ENCODE measurements around the gene HDHD2. TPM values are rescaled to one million over a fixed set of nuclear protein-coding genes. Genes with fewer than 3 reads are reported as not detected.
"Not testable (repeated sequence)": the region's sequence is repeated elsewhere in the genome, so short reads cannot be mapped to it uniquely, and the experiment has no call there.

HDHD2 gene, protein sequence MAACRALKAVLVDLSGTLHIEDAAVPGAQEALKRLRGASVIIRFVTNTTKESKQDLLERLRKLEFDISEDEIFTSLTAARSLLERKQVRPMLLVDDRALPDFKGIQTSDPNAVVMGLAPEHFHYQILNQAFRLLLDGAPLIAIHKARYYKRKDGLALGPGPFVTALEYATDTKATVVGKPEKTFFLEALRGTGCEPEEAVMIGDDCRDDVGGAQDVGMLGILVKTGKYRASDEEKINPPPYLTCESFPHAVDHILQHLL
- total RNA-seq = 10 to 100 TPM; 26.6 to 39.6 (median 34.5) TPM
- 10 to 100 TPM; 19.7 to 24.1 (median 22.3) TPM for polyA plus RNA-seq
- long read RNA-seq, donor 1, transcript HDHD2-201 (7 exons, 2,212 nt) = major isoform, 12 of 21 reads
- long read RNA-seq, donor 1, partial matches to known transcripts = 6 of 21 reads
- long read RNA-seq, donor 1, other reads (novel, unspliced or antisense) = 0 of 21 reads
- long read RNA-seq, donor 2, transcript HDHD2-201 (7 exons, 2,212 nt) = major isoform, 5 of 9 reads
- long read RNA-seq, donor 2, partial matches to known transcripts = 0 of 9 reads
- long read RNA-seq, donor 2, other reads (novel, unspliced or antisense) = 0 of 9 reads

DNA sequence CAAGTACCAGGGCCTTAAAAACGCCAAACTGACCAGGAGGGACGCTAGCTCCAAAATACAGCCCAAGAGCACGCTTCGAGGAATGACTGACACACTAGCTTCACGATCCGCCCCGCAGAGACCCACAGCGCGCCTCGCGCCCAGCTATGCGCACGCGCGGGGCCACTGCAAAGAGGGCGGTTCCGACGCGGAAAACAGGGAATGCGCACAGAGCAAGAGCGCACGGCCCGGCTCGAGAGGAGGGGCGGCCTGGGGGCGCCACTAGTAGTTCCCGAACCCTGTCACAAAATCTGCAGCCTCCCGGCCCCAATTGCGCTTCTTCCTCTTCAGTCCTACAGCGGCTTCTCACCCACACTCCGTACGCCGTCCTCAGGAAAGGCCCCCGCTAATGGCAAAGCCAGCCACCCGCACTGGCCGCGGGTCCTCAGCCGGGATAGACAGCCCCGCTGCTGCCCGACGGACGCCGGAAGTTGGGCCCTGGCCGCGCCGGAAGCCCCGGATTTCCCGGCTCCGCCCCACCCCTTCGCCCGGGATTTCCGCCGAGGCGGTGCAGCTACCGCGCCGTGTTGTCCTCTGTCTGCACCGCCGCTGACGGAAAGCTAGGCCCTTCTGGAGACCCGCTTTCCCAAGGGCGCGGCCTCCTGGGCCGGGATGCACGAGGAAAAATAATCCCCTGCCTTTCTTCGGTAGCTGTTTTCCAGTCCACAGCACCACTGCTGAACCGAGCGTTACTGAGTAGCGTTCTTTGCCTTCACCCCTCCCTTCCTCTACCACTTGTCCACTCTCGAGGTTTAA is at the start of gene HDHD2:
Gene HDHD2 (minus strand): TSS at position 472 of the 795 bp plus-strand sequence. CDS start 14,061 bp downstream, outside the sequence.
- Histone ChIP-seq H3K4me1 (peaks cover 11 to 46% (median 31%) of the 10 kb centered on the region in 6 donors), H3K9me3 (no peaks in the 10 kb centered on the region), H3K27ac (peak within 1 kb of the TSS; percentile 82 to 93 (median 90)), H3K27me3 (replicated peaks in 1 of 7) (no peaks in the 10 kb centered on the region), H3K36me3 (peaks cover 0 to 18% (median 10%) of the 10 kb centered on the region in 6 donors), H3K4me3 (peak within 1 kb of the TSS; percentile 54 to 90 (median 76))
- peak in 2 of 3 donors; percentile 33 to 57 for TF ChIP-seq POLR2A (IDR thresholded peaks at IDR 0.05)
- peak; percentile 94 to 95 (median 95) for TF ChIP-seq POLR2AphosphoS5 (IDR thresholded peaks at IDR 0.05)
- TF ChIP-seq, protein P1, sequence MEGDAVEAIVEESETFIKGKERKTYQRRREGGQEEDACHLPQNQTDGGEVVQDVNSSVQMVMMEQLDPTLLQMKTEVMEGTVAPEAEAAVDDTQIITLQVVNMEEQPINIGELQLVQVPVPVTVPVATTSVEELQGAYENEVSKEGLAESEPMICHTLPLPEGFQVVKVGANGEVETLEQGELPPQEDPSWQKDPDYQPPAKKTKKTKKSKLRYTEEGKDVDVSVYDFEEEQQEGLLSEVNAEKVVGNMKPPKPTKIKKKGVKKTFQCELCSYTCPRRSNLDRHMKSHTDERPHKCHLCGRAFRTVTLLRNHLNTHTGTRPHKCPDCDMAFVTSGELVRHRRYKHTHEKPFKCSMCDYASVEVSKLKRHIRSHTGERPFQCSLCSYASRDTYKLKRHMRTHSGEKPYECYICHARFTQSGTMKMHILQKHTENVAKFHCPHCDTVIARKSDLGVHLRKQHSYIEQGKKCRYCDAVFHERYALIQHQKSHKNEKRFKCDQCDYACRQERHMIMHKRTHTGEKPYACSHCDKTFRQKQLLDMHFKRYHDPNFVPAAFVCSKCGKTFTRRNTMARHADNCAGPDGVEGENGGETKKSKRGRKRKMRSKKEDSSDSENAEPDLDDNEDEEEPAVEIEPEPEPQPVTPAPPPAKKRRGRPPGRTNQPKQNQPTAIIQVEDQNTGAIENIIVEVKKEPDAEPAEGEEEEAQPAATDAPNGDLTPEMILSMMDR (IDR thresholded peaks at IDR 0.05 in 8 of 11, conservative IDR thresholded peaks at IDR 0.05 in 3 of 11) = no peak
- WGBS, 5 donors = 0 to 1% (median 0%) methylated on average over 34 to 70 of the region's 70 CpGs
- intact Hi-C loops (cut with DNase I; ENCODE audit: low total_unique reads) = no loop called here
- DNase-seq = peak; percentile 94

DNA sequence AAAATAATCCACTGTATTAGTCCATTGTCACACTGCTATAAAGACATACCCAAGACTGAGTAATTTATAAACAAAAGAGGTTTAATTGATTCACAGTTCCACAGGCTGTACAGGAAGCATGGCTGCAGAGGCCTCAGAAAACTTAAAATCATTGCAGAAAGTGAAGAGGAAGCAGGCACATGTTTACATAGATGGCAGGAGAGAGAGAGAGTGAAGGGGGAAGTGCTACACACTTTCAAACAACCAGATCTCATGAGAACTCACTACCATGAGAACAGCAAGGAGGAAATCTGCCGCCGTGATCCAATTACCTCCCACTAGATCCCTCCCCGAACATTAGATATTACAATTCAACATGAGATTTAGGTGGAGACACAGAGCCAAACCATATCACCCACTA is 45.7 kb upstream of the HDHD2 start:
- 69 to 82% (median 74%) methylated on average over 3 of the region's 3 CpGs for WGBS, 5 donors
- H3K4me3 ChIP-seq; H3K27me3 ChIP-seq (replicated peaks in 1 of 7); H3K36me3 ChIP-seq; H3K27ac ChIP-seq; H3K9me3 ChIP-seq; intact Hi-C loops (cut with DNase I; ENCODE audit: low total_unique reads); H3K4me1 ChIP-seq; DNase-seq: not testable (repeated sequence)

DNA sequence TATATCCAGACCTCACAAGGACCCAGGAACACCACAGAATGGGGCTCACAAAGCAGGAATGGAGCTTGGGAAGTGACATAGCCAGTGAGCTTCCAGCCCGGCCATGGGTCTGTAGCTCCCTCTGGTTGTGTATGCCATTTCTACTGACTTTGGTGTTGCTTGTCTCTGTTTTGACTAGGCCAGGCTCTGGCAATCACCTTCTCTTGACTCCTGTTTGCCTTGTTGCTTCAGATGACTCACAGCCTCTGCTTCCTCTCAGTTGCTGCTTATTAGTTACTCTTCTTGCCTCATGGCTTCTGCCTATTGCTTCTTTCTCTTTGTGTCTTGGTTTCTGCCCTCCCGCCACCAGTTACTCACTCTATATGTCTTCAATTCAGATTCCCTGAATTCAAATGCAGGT is 41.7 kb upstream of the HDHD2 start:
- no peaks in the 10 kb centered on the region for H3K4me1 ChIP-seq
- H3K27me3 ChIP-seq (replicated peaks in 1 of 7) = peaks cover 0 to 8% (median 3%) of the 10 kb centered on the region in 7 donors
- WGBS, 5 donors = 88 to 98% (median 92%) methylated on average over 2 of the region's 2 CpGs
- no peak overlapping the region for H3K4me3 ChIP-seq
- H3K9me3 ChIP-seq = no peaks in the 10 kb centered on the region
- H3K36me3 ChIP-seq = no peaks in the 10 kb centered on the region
- H3K27ac ChIP-seq = no peak overlapping the region
- intact Hi-C loops (cut with DNase I; ENCODE audit: low total_unique reads) = no loop called here
- DNase-seq = no peak
- TF ChIP-seq, protein P1 (IDR thresholded peaks at IDR 0.05 in 8 of 11, conservative IDR thresholded peaks at IDR 0.05 in 3 of 11) = no peak
- TF ChIP-seq POLR2AphosphoS5 (IDR thresholded peaks at IDR 0.05) = no peak
- TF ChIP-seq POLR2A (IDR thresholded peaks at IDR 0.05) = no peak

DNA sequence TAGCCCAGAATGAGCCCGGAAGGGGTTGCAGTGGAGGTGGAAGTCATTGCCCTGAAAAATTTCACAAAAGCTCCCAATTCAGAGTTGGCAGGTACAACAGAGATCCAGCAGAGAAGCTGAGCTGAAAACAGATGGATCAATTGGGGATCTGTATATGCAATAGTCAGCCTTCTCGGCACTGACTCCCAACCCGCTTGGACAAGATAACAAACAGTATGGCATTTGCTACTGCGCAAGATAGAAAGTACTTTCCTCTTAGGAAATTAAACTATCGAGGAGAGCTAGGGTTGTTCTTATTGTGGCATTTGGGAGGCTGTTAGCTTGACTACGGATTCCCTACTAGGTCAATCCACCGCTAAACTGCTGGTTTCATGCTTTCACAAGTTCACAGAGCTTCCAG is 37.4 kb upstream of the HDHD2 start:
- WGBS, 5 donors = 77 to 90% (median 89%) methylated on average over 7 of the region's 7 CpGs
- no peak overlapping the region for H3K4me3 ChIP-seq
- peaks cover 0 to 8% (median 3%) of the 10 kb centered on the region in 7 donors for H3K27me3 ChIP-seq (replicated peaks in 1 of 7)
- TF ChIP-seq POLR2AphosphoS5 (IDR thresholded peaks at IDR 0.05) (no peak), POLR2A (IDR thresholded peaks at IDR 0.05) (no peak)
- TF ChIP-seq, protein P1 (IDR thresholded peaks at IDR 0.05 in 8 of 11, conservative IDR thresholded peaks at IDR 0.05 in 3 of 11) = no peak
- DNase-seq = no peak
- H3K27ac ChIP-seq = no peak overlapping the region
- intact Hi-C loops (cut with DNase I; ENCODE audit: low total_unique reads) = no loop called here
- peaks cover 4 to 28% (median 17%) of the 10 kb centered on the region in 8 donors for H3K9me3 ChIP-seq
- H3K36me3 ChIP-seq = no peaks in the 10 kb centered on the region
- no peaks in the 10 kb centered on the region for H3K4me1 ChIP-seq

Measured in spleen (tissue), 13 donors.